ENCODE results near the gene OSBPL2.

The OSBPL2 gene

DNA sequence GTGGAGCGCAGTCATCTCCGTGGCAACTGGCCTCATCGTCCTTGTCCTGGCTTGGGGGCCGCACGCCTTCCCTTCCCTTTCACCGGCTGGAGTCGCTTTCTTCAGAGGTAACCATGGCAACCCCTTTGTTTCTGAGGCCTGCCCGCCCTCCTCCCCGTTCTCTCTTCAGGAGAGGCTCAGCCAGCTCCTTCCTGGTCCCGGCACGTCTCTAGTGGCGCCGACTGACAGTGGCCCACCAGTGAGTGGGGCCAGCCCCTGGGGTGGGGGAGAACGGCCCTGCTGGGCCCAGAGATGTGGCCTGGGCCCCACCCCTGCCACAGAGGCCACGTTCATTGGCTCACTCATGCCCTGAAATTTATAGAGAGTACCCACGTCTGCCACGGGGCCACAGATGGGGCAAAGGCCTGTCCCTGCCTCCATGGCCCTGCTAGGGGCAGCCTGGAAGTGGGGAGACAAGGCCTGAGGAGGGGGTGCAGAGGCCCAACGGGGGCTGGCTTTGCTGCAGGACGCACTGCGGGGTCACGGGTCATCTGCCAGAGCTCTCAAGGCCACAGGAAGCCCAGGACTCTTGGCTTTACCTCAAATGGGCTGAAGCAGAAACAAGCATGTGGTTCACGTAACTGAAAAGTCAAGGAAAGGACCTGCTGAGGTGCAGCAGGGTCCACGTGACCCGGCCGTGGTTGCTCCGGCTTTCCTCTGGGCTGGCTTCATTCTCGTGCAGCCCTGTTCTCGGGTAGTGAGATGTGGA, 1.4 kb upstream of the OSBPL2 start:
- DNase-seq: no peak

DNA sequence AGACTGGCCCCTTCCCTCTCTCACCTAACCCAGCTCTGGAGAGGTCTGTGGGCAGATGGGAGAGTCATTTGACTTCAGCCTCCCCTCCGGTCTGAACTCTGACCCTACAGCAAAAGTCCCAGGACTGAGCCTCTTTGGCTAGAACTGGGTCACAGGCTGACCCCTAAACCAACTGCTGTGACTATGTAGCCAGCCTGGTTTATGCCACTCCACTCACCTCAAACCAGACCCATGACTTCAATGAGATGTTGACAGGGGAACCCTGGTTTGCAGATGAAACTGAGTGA, 864 bp upstream of the OSBPL2 start:
- no peak for DNase-seq

DNA sequence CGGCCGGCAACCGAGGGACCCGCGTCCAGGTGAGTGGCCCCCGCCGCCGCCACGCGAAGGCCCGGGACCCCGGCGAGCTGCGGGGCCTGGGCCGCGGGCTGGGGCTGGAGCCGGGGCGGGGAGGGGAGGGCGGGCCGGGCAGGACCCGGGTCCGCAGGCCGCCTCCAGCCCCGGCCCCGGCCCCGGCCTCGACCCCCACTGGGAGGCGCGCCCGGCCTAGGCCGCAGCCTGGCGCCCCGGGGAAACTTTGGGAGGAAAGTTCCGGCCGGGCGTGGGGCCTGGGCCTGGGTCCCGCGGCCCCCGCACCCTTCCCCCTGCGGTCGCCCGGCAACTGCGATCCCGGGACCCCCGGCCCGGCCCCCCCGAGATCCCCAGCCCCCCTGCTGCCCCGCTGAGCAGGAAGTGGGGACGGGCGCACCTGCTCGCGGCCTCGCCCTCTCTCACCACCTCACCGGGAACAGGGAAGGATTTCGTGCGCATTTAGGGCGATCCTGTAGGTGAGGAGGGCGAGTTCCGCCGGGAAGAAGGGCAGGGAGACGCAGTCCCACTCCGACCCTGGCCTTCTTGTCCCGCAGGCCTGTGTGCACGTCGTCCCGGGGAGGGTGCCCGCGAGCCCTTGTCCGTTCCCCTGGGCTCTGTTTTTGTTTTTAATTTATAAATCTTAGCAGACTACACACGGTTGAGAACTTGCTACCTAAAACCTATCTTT, 402 bp downstream of the OSBPL2 start:
- DNase-seq: no peak

DNA sequence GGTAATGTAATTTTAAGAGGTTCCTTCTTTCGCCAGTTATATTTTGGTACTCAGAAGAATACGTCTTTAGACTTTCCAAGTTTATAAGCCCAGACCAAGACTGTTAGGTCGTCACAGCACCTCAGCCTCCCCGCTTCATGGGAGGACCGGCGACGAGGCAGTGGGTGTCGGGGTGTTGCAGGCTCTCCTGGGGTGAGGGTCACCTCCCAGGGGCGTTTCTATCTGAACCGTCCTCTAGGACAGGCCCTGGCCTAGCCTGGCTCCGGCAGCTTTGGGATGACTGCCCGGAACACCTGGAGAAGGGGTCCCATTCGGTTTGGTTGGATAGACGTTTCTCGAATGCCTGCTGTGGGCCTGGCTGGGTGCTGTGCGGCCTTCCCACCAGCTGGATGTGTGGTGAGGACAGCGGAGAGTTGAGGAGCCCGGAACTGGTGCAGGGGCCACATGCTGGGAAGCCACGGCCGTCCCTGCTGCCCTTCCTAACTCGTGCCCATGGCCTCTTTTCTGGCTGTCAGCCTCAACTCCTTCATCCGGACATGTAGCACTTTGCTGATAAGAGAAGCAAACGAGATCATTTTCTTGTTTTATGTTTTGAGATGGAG, 1.1 kb downstream of the OSBPL2 start:
- DNase-seq: no peak

DNA sequence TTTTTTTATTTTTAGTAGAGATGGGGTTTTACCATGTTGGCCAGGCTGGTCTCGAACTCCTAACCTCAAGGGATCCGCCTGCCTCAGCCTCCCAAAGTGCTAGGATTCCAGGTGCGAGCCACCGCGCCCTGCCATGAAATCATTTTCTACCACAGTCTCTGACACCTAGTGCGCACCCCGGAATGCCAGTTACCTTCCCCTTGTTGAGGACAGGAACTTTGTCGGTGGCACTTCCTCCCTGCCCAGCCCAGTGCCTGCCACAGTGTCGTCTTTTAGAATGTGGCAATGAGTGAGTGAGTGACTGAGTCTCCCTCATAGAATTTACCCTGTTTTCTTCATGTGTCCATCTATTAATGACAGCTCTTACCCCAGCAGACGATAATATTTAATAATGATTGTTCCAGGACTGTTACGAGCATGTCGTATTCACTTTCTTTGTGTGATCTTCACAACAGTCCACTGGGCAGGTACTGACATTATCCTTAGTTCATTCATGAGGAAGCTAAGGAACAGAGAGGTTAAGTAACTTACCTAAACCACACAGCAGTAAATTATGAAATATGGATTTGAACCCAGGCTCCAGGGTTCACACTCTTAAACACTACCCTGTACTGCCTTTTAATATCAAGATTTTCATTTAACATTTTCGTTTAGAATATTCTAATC, 1.8 kb downstream of the OSBPL2 start:
- no peak for DNase-seq

DNA sequence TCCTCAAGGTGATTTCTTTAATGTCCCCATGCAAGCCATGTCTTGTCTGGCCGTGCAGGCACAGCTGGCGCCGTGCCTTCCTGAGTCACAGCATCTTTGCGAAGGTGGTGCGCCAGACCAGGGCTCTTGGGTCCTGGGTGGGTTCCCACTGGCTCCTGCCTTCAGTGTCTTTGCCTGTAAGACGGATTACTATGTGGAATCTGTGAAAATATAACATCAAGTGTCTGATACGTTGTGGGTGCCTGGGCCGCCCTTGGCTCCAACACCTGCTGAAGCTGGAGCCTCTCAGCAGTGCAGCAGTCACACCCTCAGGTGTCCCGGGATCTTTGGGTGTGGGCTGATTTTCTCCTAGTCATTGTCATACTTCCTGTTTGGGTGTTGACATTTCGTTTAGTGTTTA, 3.2 kb downstream of the OSBPL2 start:
- DNase-seq: no peak

DNA sequence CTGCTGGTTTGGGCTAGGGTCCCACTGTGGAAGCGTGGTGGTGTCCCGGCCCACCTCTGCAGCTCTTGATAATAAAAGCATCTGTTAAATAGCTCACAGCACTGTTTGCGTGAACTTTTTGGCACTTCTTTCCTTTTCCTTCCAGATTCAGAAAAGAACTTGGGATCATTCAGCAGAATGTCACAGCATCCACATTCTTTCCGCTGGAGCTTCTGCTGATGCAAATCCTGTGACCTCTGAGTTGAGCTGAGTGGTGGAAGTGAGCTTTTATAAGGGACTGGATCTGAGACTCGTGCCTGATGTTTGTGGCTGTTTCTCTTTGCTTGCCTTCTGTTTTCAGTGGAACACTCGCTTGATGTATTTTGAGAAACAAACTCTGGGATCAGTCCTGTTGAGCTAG, 3.9 kb downstream of the OSBPL2 start:
- no peak for DNase-seq

DNA sequence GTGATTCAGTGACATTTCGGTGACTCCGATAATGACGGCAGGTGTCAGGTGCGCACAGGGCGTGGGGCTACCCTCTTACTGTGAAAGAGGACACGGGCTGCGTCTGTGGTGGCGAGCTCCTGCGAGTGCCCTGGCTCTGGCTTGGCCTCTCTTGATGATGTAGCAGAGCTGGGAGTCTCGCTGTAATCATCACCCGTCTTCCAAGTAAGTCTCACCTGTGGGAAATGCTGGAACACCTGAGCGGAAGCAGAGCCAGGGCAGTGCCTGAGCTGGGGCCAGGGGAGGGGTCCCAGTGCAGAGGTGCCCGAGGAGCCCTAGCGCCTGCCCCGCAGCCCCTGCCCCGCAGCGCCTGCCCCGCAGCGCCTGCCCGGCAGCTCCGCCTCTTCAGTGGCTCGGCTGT, 4.8 kb downstream of the OSBPL2 start:
- no peak for DNase-seq

DNA sequence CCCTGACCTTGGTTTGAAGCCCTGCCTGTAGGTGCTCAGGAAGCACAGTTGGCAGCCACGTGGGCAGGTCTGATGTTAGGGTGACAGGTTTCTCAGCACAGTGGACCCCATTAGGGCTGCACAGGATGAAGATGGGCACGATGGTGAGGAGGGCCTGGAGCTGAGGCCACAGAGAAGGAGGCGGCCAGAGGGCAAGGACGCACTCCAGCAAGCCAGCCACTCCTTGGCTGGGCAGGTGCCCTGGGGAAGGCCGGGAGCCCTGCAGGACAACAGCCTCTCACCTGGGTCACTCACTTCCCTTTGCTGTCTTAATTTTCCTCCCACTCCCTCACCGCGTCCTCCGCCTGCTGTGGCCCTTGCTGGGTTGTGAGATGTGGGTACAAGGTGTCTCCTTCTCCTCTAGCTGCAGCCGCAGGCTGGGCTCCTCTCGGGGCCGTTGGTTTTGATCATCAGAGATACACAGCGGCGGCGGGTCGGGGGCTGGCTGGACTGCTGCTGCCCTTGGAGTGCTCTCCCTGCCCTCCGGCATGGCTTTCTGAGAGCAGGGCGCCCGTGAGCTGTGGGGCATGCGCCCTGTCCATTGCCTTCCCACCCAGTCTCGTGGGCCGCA, 5.7 kb downstream of the OSBPL2 start:
- DNase-seq: no peak

DNA sequence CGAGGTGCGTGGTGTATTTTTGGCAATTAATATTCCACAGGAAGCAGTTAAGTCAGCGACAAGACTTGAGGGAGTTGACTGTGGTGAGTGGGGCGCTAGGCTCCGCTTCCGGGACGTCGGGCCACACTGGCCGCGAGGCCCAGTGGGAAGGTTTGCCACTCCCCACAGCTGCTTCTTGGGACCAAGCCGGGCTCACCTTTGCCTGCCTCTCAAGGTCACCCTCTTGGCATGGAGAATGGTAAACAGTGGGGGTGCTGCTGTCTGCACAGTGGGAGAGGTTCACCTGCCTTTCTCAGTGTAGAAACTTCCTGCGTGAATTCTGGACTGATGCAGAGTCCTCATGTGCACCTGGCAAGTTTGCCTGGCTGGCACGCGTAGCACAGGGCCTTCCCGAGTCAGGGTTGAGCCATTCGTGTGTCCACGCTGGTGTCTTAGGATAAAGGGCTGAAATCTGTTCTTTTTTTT, 6.4 kb downstream of the OSBPL2 start:
- DNase-seq: no peak

DNA sequence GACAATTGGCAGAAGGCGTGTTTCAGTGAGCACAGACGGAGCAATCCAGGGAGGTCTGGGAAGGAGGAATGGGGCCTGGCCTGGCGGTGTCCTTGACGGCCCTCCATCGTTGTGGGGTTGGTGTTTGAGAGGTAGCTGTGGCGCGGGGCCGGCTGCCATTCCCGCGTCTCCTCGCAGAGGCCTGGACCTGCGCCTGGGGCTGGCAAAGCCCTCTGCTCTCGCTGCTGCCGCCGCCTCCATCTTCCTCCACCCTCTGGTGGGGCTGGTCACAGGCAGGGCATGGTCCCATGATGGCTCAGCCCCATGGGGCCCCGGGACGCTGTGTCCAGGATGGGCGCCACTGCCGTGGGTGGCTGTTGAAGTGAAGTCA, 7.6 kb downstream of the OSBPL2 start:
- DNase-seq: no peak

DNA sequence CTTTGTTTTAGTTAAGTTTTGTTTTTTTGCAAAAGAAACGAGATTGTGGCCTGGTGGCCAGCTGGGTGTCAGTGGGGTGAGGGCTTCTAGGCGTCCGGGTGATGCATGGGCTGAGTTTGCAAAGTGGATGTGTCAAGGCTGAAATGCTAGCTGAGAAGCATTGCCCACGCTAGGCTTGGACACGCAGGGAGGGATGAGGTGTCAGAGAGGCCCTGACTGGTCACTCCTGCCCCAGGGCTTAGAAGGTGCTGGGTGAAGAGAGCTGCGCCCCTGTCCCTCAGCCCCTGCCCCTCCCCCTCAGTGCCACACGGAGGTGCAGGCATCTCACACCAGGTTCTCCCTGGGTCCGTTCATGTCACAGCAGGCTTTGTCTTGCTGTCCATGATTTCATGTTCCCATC, 8.1 kb downstream of the OSBPL2 start:
- DNase-seq: no peak

DNA sequence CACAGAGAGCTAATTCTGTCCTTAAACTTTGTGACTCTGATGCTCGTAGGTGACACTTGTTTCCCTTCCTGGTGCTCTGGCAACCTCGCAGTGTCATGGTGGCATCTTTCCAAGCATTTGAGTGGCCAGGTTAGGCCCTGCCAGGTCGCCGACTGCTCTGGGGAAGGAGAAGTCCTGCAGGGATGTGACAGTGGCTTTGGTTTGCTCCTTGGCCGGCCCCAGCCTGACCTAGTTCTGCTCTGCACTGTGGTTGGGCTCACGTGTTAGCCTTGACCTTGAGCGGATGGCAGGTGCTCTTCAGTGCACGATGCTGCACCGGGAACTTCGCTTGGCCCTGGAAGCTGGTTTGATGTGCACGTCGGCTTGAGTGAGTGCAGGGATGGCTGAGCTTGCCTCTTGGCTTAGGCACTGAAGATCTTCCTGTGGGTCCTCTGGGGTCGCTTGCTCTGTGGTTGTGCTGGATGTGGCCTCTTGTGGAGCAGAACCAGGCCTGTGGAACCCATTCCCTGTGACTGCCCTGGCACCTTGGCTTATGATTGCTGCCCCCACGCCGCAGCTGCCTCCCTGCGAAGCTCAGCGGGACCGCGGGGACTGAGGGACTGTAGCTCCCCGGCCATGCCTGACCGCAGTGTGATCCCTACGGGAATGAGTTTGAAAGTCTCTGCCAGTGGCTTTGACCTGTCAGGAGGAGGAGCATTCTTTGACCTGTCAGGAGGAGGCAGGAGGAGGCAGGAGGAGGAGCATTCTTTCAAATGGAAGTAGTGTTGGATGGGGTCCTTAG, 8.7 kb downstream of the OSBPL2 start:
- DNase-seq: no peak

DNA sequence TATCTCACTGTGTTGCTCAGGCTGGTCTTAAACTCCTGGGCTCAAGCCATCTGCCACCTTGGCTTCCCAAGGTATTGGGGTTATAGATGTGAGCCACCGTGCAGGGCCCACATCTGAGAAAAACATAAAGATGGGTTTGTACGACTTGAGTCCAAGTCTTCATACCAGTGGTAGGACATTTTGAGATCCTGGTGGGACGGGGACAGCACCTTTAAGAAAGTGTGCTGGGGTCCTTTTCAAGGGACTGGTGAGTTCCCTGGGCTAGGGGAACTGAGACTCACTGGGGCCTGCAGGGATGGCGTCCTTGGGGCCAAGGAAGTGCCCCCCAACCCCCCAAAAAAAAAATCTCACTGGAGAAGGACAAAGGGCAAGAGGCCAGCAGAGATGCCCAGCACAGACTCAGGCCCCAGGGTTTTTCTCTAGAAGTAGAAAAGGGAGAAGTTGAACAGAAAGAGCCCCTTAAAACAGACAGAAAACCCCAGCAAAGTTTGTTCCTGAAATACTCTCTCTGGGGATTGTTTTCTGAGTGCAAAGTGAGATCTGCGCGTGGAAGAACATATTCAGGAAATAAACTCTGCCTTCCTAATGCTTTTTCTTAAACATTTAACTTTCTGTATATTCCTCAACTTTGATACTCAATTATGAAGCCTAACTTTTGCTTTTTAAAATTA, 10.7 kb downstream of the OSBPL2 start:
- no peak for DNase-seq

DNA sequence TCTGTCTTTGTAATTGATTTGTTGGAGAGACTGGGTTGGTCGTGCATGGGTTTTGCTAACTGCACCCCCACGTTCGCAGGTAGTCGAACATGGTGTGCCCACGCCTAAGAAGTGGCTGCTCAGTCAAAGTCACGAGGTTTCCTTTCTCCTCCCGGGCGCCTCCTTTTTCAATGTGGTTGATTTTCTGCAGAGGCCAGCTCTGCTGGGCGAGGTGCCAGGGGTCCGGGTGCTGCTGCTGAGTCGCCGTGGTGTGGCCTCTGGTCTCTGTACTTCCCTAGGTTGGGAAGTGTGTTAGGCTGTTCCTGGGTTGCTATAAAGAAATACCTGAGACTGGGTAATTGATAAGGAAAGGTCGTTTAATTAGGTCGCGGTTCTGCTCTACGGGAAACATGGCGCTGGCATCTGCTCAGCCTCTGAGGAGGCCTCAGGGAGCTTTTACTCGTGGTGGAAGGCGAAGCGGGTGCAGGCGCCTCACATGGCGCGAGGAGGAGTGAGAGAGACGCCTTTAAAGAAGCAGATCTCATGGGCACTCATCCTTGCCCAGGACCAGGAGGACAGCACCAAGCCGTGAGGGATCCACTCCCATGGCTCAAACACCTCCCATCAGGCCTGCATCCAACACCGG, 14.1 kb downstream of the OSBPL2 start:
- no peak for DNase-seq

DNA sequence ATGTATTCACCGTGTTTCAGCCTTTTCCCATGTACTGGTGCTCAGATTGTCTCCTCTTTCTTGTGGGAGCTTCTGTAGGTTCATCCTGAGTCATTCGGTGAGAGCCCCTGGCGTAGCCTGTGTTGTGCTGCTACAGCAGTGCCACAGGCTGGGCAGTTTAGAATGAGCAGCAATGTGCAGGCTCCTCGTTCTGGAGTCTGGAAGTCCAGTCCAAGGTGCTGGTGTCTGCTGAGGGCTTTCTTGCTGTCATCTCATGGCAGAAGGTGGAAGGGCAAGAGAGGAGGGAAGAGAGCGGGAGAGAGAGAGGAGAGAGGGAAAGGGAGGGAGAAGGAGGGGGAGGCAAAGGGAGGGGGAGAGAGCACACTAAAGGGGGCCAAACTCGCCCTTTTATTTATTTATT, 15.1 kb downstream of the OSBPL2 start:
- no peak for DNase-seq

DNA sequence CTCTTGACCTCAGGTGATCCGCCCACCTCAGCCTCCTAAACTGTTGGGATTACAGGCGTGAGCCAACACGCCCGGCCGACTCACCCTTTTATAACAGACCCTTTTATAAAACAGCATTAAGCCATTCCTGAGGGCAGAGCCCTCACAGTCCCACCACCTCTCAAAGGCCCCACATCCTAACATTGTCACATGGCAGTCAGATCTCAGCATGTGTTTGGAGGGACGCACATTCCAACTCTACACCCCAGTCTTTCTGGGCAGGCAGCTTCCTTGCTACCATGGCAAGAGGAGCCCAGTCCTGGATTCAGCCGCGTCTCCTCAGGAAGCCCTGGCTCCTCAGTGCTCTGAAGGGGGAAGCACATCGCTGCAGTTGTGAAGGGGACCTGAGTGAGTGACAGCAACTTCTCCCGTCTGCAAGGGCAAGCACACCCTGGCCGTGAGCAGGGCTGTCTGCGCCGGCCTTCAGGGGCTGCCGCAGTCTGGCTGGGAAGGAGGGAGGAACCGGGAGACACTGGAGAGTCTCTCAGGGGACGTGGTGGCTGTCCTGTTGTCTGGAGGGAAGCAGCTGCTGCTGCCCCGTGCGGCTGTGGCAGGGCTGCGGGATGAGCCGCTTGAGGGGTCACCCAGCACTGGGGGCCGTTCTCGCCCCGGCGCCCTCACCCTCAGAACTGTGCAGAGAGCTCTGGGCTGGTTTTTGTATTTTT, 15.9 kb downstream of the OSBPL2 start:
- no peak for DNase-seq

DNA sequence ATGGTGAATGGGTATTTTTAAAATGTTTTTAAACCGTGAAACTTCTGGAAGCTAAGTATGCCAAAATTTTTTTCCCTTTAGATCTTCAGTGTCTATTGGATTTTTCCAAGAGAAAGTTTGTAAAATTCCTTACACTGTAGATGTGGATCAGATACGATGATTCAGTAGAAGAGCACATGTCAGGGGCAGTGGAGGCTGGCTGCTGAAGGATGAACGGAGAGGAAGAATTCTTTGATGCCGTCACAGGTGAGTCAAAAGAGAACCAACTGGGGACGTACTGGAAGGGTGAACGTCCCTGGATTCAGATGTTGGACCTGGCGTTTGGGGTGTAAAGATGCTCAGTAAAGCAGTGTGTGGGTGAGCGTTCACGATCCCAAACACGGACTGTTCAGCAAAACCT, 17.7 kb downstream of the OSBPL2 start:
- DNase-seq: no peak

DNA sequence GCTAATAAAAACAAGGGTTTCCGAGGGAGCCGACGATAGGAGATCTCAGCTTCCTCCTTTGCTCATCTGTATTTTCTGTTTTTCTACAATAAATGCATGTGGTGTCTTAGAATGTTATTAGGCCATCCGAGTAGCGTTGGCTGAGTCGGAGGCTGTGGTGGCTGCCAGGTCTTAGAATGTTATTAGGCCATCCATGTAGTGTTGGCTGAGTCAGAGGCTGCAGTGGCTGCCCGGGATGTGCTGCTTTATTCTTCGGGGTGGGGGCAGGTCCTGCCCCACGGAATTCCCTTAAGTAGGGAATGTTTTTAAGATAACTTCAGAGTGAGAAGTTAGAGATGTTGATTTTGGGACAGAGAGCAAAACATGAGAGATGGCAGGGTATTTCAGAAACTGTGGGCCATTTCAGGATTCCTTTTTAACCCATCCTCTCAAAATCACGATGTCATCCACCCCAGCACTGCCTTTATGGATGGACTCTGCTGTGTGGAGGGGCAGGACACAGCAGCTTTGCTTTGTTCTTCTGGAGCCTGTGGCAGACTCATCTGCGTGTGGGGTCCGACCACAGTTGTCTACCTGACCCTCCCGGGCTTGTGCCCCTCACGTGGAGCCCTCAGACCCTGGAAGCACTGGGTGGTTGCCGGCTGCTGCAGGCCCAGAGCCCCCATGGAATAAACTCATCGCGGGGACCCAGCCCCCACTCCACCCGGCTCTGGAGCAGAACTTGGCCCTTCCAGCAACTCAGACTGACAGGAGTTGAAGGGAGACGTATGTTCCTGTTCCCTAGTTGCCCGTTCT, 20.4 kb downstream of the OSBPL2 start:
- DNase-seq: no peak

DNA sequence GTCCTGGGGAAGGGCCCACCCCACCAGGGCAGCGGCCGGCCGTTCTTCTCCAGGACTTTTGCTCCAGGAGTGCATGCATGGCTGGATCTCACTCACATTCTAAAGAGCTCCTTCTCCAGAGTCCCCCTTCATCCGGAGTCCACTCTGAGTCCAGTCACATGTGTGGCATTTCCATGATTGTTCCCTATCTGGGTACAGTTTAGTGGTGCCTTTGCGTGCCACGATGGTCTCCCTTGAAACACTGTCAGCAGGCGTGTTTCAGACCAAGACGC, 20.9 kb downstream of the OSBPL2 start:
- no peak for DNase-seq

Measured in activated CD4-positive, alpha-beta T cell treated with anti-CD3 and anti-CD28 coated beads for 1 hour (primary cell).